ENCODE data around the gene PIM1.

DNA sequence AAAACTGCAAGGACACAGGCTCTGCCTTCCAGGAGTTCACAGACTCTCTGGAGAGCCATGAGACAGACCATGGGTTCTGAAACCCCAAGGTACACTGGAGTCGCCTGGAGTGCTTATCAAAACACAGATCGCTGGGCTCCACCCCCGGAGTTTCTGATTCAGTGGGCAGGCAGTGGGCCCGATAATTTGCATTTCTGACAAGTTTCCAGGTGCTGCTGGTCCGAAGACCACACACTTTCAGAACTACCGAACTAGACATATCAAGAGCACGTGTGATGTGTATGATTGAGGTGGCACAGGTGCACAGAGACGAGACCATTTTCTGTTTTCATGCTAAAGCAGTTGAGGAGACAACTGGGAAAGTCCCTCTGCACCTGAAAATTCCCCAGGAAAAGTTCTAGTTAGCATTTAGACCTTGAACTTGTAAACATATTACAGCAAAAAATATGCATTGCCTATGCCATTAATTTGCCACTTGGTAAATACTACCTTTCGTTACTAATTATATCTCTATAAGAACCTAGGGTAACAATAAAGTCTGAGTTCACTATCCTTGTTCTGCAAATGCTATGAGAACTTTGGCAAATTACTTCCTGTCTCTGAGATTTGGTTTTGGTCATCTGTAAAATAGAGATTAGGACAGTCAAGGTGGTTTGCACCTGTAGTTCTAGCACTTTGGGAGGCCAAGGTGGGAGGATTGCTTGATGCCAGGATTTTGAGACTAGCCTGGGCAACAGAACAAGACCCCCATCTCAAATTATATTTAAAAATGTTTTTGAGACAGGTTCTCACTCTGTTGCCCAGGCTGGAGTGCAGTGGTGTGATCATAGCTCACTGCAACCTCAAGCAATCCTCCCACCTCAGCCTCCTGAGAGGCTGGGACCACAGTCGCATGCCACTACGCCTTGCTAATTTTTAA, 14.3 kb upstream of the PIM1 start:
- TF ChIP-seq POLR2A (IDR thresholded peaks at IDR 0.05) (no peak), CTCF (IDR thresholded peaks at IDR 0.05) (no peak)

Measured in body of pancreas (tissue), 4 donors.